Epithelial cell of proximal tubule (primary cell): ENCODE data around the gene ZMAT5. TPM values are rescaled to one million over a fixed set of nuclear protein-coding genes. Genes with fewer than 3 reads are reported as not detected.

Experiments
- DNase-seq: peaks from one replicate; pipeline ENCODE4 v3.0.0-alpha.2; 2011; ENCODE audit warnings: low read depth
- H3K4me3 ChIP-seq: 2 replicates; pipeline ENCODE4 v1.5.1; 2011; ENCODE audit warnings: low read depth, mild to moderate bottlenecking, low read length
- CTCF ChIP-seq: conservative IDR thresholded peaks from 2 replicates; pipeline ENCODE4 v1.5.1; 2012; ENCODE audit warnings: low read depth, mild to moderate bottlenecking, low read length
- total RNA-seq: library from RNA; depleted of rRNA; stranded (reverse); fragments of >200 nt; gene quantifications from 2 replicates; pipeline ENCODE4 v1.2.3, GENCODE V29; 2015

The ZMAT5 gene
- total RNA-seq, 1 donor from 2014 or later: 24.8 TPM

GRCh38 chr22:29780748-29781676 is 14.2 kb upstream of the ZMAT5 start:
- no peak overlapping the region for H3K4me3 ChIP-seq
- no peak for DNase-seq
- TF ChIP-seq CTCF: no peak

GRCh38 chr22:29780220-29780619 is 13.4 kb upstream of the ZMAT5 start:
- DNase-seq: no peak
- no peak for TF ChIP-seq CTCF
- H3K4me3 ChIP-seq: no peak overlapping the region

GRCh38 chr22:29773233-29773632 is 6.4 kb upstream of the ZMAT5 start:
- H3K4me3 ChIP-seq: no peak overlapping the region
- no peak for DNase-seq
- no peak for TF ChIP-seq CTCF

- TF ChIP-seq CTCF: peak; percentile 59
- no peak overlapping the region for H3K4me3 ChIP-seq
- no peak for DNase-seq
Observed at GRCh38 chr22:29772170-29772641, 5.4 kb upstream of the ZMAT5 start.

- DNase-seq: no peak
- H3K4me3 ChIP-seq: no peak overlapping the region
- no peak for TF ChIP-seq CTCF
Observed at GRCh38 chr22:29769723-29770321, 3.0 kb upstream of the ZMAT5 start.

GRCh38 chr22:29768052-29768693 is 1.4 kb upstream of the ZMAT5 start:
- no peak for DNase-seq
- peak overlapping the region; percentile 96 for H3K4me3 ChIP-seq
- TF ChIP-seq CTCF: no peak
